Colonic mucosa (tissue), 4 donors: ENCODE data around the gene YTHDF1. TPM values are rescaled to one million over a fixed set of nuclear protein-coding genes. Genes with fewer than 3 reads are reported as not detected.

Source experiments
- DNase-seq: peaks from one replicate; pipeline ENCODE4 v3.0.0-alpha.2; 2020
- H3K27ac ChIP-seq: fragments of 200-600 bp; one replicate; pipeline ENCODE4 v1.8.0; 2021
- H3K27me3 ChIP-seq: fragments of 200-600 bp; one replicate; pipeline ENCODE4 v1.8.0; 2021
- H3K36me3 ChIP-seq: fragments of 200-600 bp; one replicate; pipeline ENCODE4 v1.8.0; 2021
- H3K4me1 ChIP-seq: fragments of 200-600 bp; one replicate; pipeline ENCODE4 v1.8.0; 2021; ENCODE audit warnings: mild to moderate bottlenecking
- H3K4me3 ChIP-seq: fragments of 200-600 bp; one replicate; pipeline ENCODE4 v1.8.0; 2021
- H3K9ac ChIP-seq, 2 donors: one replicate each; pipeline ENCODE4 v1.7.0; 2013; ENCODE audit warnings: control low read depth in 2 of 2, low read depth in 2 of 2, low read length in 2 of 2
- H3K9me3 ChIP-seq: fragments of 200-600 bp; one replicate; pipeline ENCODE4 v1.8.0; 2021
- CTCF ChIP-seq: fragments of 200-600 bp; IDR thresholded peaks from one replicate; pipeline ENCODE4 v1.8.0; 2022; ENCODE audit warnings: antibody characterized with exemption, mild to moderate bottlenecking
- intact Hi-C: fragments of 100-400 bp; cut with DNase I; formaldehyde crosslinking; loops from one replicate; pipeline ENCODE4 v1.14.1; 2022
- total RNA-seq, 2 donors: library from RNA; stranded (reverse); fragmentation: NEBNext Ultra II Directional in 1 of 2; extraction: Animal tissue kit (Norgen Biotek cat#: 25700) in 1 of 2; gene quantifications; one replicate each; pipeline ENCODE4 v1.2.1, GENCODE V29; 2021
- donor health status: healthy.
- donor health status: DM: no; HTN: no; CAD: no.
- donor health status: DM: no; HTN: no; CAD: no.

Gene YTHDF1
- total RNA-seq, 2 donors from 2014 or later, result 35.4 to 38.7 TPM

DNA sequence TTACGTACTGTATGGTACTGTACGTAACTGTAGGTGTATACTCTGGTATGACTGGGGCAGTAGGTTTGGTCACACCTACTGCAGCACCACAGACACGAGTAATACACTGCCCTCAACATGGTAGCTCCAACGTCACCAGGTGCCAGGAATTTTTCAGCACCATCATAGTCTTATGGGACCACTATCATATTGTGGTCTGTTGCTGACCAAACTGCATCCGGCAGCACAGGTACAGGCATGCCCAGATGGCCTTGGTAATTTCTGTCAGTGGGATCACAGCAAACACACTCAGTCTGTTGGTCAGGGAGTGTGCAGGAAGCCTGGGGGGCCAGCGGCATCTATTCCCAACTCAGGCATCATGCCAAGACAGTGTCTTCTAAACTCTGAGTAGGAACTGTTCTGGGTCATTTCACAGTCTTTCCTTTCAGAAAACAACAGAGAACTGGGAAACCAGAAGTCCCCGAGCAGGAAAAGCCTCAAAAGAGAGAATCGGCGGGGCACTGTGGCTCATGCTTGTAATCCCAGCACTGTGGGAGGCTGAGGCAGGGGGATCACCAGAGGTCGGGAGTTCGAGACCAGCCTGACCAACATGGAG, 5.8 kb downstream of the YTHDF1 start:
- no peak overlapping the region for H3K27ac ChIP-seq
- no peaks in the 10 kb centered on the region for H3K9me3 ChIP-seq
- no peaks in the 10 kb centered on the region for H3K36me3 ChIP-seq
- H3K9ac ChIP-seq, result no peak overlapping the region
- H3K27me3 ChIP-seq, result no peaks in the 10 kb centered on the region
- no peak for DNase-seq
- no peak overlapping the region for H3K4me3 ChIP-seq
- no peak for TF ChIP-seq CTCF
- intact Hi-C loops, result no loop called here
- H3K4me1 ChIP-seq, result no peaks in the 10 kb centered on the region

DNA sequence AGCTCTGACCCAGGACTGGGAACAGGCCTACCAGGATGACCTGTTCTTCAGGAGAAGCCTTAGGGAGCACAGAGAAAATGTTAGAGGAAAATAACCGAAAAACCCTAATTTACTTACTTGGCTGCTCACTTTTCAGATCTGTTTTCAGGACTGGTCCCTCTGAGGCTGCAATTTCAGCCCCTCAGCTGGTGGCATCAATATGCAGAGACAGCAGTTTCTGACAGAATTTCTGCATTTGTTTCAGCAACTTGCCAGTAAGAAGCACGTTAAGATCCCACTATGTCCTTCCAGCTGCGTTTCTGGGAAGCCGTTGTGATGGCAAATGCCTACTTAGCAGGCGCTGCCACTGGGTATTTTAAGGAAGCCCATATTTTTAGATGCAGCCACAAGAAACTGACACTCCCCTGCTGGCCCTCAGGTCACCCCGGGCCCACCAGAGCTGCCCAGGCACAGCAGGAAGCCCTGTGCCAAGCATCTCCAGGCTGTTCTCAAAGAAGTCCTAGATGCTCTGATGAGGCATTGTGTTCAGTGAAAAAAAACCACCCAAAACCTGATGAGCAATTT, 7.5 kb downstream of the YTHDF1 start:
- Histone ChIP-seq H3K4me3 (no peak overlapping the region), H3K9me3 (no peaks in the 10 kb centered on the region), H3K4me1 (no peaks in the 10 kb centered on the region), H3K9ac (no peak overlapping the region), H3K27ac (no peak overlapping the region), H3K27me3 (no peaks in the 10 kb centered on the region), H3K36me3 (no peaks in the 10 kb centered on the region)
- intact Hi-C loops, result no loop called here
- DNase-seq, result no peak
- TF ChIP-seq CTCF, result no peak

GRCh38 chr20:63206878-63207277, 9.1 kb downstream of the YTHDF1 start:
- intact Hi-C loops, result no loop called here
- Histone ChIP-seq H3K9ac (no peak overlapping the region), H3K4me3 (no peak overlapping the region), H3K27ac (no peak overlapping the region), H3K36me3 (no peaks in the 10 kb centered on the region), H3K27me3 (no peaks in the 10 kb centered on the region), H3K4me1 (no peaks in the 10 kb centered on the region), H3K9me3 (no peaks in the 10 kb centered on the region)
- no peak for TF ChIP-seq CTCF
- no peak for DNase-seq

GRCh38 chr20:63205896-63206295, 10.0 kb downstream of the YTHDF1 start:
- Histone ChIP-seq H3K36me3 (no peaks in the 10 kb centered on the region), H3K4me3 (no peak overlapping the region), H3K4me1 (no peaks in the 10 kb centered on the region), H3K9ac (no peak overlapping the region), H3K9me3 (no peaks in the 10 kb centered on the region), H3K27me3 (no peaks in the 10 kb centered on the region), H3K27ac (no peak overlapping the region)
- no peak for DNase-seq
- TF ChIP-seq CTCF, result no peak
- intact Hi-C loops, result no loop called here

DNA sequence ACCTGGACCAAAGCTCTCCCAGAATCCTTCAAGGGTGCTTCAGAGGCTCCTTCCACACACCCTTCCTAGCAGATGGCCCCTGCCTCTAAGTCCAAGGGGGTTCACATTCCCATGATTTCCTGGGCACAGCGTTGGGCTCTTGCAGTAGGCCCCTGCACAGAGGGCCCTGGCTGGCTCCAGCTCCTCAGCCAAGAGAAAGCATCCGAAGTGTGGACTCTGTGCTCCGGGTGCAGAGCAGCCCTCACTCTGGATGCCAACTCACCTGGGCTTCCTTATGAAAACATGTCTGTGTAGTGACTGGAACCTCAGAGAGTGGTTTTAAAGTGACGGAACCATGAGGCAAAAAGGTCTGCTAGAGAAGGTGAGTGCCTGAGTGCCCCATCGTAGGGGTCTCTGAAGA, 11.6 kb downstream of the YTHDF1 start:
- Histone ChIP-seq H3K4me3 (no peak overlapping the region), H3K9ac (no peak overlapping the region), H3K4me1 (no peaks in the 10 kb centered on the region), H3K27me3 (no peaks in the 10 kb centered on the region), H3K27ac (no peak overlapping the region), H3K9me3 (no peaks in the 10 kb centered on the region), H3K36me3 (no peaks in the 10 kb centered on the region)
- TF ChIP-seq CTCF, result no peak
- DNase-seq, result no peak
- intact Hi-C loops, result no loop called here
